Lung (tissue), 12 donors: ENCODE data around the gene SLC35D3. TPM values are rescaled to one million over a fixed set of nuclear protein-coding genes. Genes with fewer than 3 reads are reported as not detected.
"Not testable (repeated sequence)": the region's sequence is repeated elsewhere in the genome, so short reads cannot be mapped to it uniquely, and the experiment has no call there.

Source experiments
- ATAC-seq: fragments of 200-7000 bp; cut with Tn5 transposase; one replicate; pipeline ENCODE4 v1.9.1; 2020; ENCODE audit warnings: moderate number of reproducible peaks; ENCODE audit not compliant: insufficient read depth, low FRiP score
- DNase-seq, 3 donors: peaks; one replicate each; pipeline ENCODE4 v3.0.0-alpha.2; 2013 to 2017
- H3K27ac ChIP-seq, 2 donors: one replicate each; pipeline ENCODE4 v1.5.1; 2013; ENCODE audit warnings: mild to moderate bottlenecking in 2 of 2, moderate library complexity in 2 of 2, control low read depth in 1 of 2, inconsistent platforms in 1 of 2, low read depth in 1 of 2, low read length in 1 of 2
- H3K27me3 ChIP-seq, 3 donors: one replicate each; pipeline ENCODE4 v1.5.1; 2013; ENCODE audit warnings: low read length in 2 of 3; ENCODE audit not compliant: control insufficient read depth in 3 of 3, insufficient read depth in 3 of 3
- H3K36me3 ChIP-seq, 4 donors: one replicate each; pipeline ENCODE4 v1.5.1; 2013; ENCODE audit warnings: low read length in 4 of 4, mild to moderate bottlenecking in 1 of 4, moderate library complexity in 1 of 4; ENCODE audit not compliant: control insufficient read depth in 4 of 4, insufficient read depth in 4 of 4
- H3K4me1 ChIP-seq, 5 donors: one replicate each; pipeline ENCODE4 v1.5.1; 2013; ENCODE audit warnings: low read length in 5 of 5, mild to moderate bottlenecking in 2 of 5, moderate library complexity in 1 of 5; ENCODE audit not compliant: control insufficient read depth in 5 of 5, insufficient read depth in 5 of 5
- H3K4me3 ChIP-seq: one replicate; pipeline ENCODE4 v1.5.1; 2013; ENCODE audit warnings: mild to moderate bottlenecking, control low read depth, moderate library complexity
- H3K9ac ChIP-seq, 2 donors: one replicate each; pipeline ENCODE4 v1.5.1; 2013; ENCODE audit warnings: low read length in 2 of 2, control low read depth in 1 of 2; ENCODE audit not compliant: insufficient read depth in 1 of 2
- H3K9me3 ChIP-seq, 4 donors: one replicate each; pipeline ENCODE4 v1.5.1; 2013; ENCODE audit warnings: low read length in 3 of 4, mild to moderate bottlenecking in 1 of 4, moderate library complexity in 1 of 4; ENCODE audit not compliant: control insufficient read depth in 4 of 4, insufficient read depth in 3 of 4
- WGBS, 2 donors: extraction: QIAGEN DNeasy Blood & Tissue Kit; methylation state at CpG; one replicate each; pipeline ENCODE4 v1.1.7; 2013; 5-methylcytosine and 5-hydroxymethylcytosine counted together
- polyA plus RNA-seq, 2 donors: library from polyadenylated mRNA; stranded (reverse); fragments of 200-250 nt; gene quantifications; one replicate each; pipeline ENCODE4 v1.2.1, GENCODE V29; 2013
- total RNA-seq, 2 donors: library from RNA; depleted of rRNA in 1 of 2; stranded (reverse); fragments of >200 nt in 1 of 2; gene quantifications; one replicate each; pipeline ENCODE4 v1.2.1, GENCODE V29; 2014 to 2021
- TF ChIP-seq, protein P1 (sequence below): IDR thresholded peaks from 2 replicates; pipeline ENCODE4 v1.5.1; 2012; ENCODE audit warnings: mild to moderate bottlenecking; ENCODE audit errors: control extremely low read depth, extremely low read depth
- donor health status: control.
- donor health status: control.
- donor health status: Bipolar disorder and iron deficiency.
- donor health status: healthy.
- donor health status: DM: yes; HTN: yes; CAD: no.

SLC35D3 gene
- total and polyA plus RNA-seq, 4 donors: 0.03 to 0.54 (median 0.09) TPM; not detected in 1

DNA sequence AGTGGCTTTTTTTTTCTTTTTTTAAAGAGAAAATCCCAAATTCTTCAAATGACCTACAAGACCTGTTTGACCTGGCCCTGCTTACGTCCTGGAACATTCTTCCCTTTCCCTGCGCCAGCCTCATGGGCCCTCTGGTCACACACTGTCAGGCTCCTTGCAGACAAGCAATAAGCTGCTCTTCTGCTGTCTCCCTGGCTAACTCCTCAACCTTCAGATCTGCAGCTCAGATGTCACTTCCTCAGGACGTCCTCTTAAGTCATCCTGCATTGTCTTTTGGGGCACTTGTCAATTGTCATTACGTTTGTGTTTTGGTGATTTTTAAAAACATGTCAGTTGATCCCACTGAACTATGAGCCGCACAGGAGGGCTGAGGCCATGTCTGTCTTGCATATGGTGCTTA lies 28.9 kb upstream of the SLC35D3 start:
- no peak overlapping the region for H3K27ac ChIP-seq
- DNase-seq: no peak

GRCh38 chr6:136895901-136896300 lies 26.2 kb upstream of the SLC35D3 start:
- H3K27me3 ChIP-seq: no peaks in the 10 kb centered on the region
- no peak for DNase-seq
- 89% methylated on average over 3 of the region's 3 CpGs for WGBS, 2 donors
- no peak overlapping the region for H3K4me3 ChIP-seq
- TF ChIP-seq, protein P1, sequence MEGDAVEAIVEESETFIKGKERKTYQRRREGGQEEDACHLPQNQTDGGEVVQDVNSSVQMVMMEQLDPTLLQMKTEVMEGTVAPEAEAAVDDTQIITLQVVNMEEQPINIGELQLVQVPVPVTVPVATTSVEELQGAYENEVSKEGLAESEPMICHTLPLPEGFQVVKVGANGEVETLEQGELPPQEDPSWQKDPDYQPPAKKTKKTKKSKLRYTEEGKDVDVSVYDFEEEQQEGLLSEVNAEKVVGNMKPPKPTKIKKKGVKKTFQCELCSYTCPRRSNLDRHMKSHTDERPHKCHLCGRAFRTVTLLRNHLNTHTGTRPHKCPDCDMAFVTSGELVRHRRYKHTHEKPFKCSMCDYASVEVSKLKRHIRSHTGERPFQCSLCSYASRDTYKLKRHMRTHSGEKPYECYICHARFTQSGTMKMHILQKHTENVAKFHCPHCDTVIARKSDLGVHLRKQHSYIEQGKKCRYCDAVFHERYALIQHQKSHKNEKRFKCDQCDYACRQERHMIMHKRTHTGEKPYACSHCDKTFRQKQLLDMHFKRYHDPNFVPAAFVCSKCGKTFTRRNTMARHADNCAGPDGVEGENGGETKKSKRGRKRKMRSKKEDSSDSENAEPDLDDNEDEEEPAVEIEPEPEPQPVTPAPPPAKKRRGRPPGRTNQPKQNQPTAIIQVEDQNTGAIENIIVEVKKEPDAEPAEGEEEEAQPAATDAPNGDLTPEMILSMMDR: no peak
- H3K9me3 ChIP-seq: peaks cover 0 to 2% (median 0%) of the 10 kb centered on the region in 4 donors
- peaks cover 0 to 1% (median under 1%) of the 10 kb centered on the region in 5 donors for H3K4me1 ChIP-seq
- H3K9ac ChIP-seq: no peak overlapping the region
- ATAC-seq: no peak
- peaks cover 0 to 8% (median 3%) of the 10 kb centered on the region in 4 donors for H3K36me3 ChIP-seq
- H3K27ac ChIP-seq: no peak overlapping the region

More for the DNA sequence above, 28.9 kb upstream of the SLC35D3 start:
- no peak for ATAC-seq
- H3K27me3 ChIP-seq: no peaks in the 10 kb centered on the region
- H3K4me1 ChIP-seq: peaks cover 0 to 28% (median 13%) of the 10 kb centered on the region in 5 donors
- peaks cover 0 to 2% (median 0%) of the 10 kb centered on the region in 4 donors for H3K9me3 ChIP-seq
- 62 to 72% methylated on average over 5 of the region's 5 CpGs for WGBS, 2 donors
- H3K4me3 ChIP-seq: no peak overlapping the region
- TF ChIP-seq, protein P1: no peak
- H3K36me3 ChIP-seq: no peaks in the 10 kb centered on the region
- H3K9ac ChIP-seq: no peak overlapping the region

GRCh38 chr6:136897071-136897470 lies 25.0 kb upstream of the SLC35D3 start:
- H3K27me3 ChIP-seq: no peaks in the 10 kb centered on the region
- no peak overlapping the region for H3K27ac ChIP-seq
- peaks cover 0 to 1% (median 0%) of the 10 kb centered on the region in 5 donors for H3K4me1 ChIP-seq
- peaks cover 0 to 2% (median 0%) of the 10 kb centered on the region in 4 donors for H3K9me3 ChIP-seq
- DNase-seq: no peak
- 50 to 100% methylated on average over 1 of the region's 1 CpG for WGBS, 2 donors
- TF ChIP-seq, protein P1: no peak
- no peak overlapping the region for H3K9ac ChIP-seq
- H3K4me3 ChIP-seq: no peak overlapping the region
- peaks cover 0 to 8% (median 3%) of the 10 kb centered on the region in 4 donors for H3K36me3 ChIP-seq
- ATAC-seq: no peak

- H3K27ac ChIP-seq: no peak overlapping the region
- 80% methylated on average over 5 of the region's 5 CpGs for WGBS, 2 donors
- H3K9me3 ChIP-seq: no peaks in the 10 kb centered on the region
- TF ChIP-seq, protein P1: no peak
- DNase-seq: no peak
- H3K27me3 ChIP-seq: no peaks in the 10 kb centered on the region
- no peak overlapping the region for H3K9ac ChIP-seq
- no peak for ATAC-seq
- H3K4me3 ChIP-seq: no peak overlapping the region
- H3K36me3 ChIP-seq: peaks cover 6 to 18% (median 7%) of the 10 kb centered on the region in 4 donors
- H3K4me1 ChIP-seq: no peaks in the 10 kb centered on the region
Observed at GRCh38 chr6:136901212-136901784, 20.8 kb upstream of the SLC35D3 start.

DNA sequence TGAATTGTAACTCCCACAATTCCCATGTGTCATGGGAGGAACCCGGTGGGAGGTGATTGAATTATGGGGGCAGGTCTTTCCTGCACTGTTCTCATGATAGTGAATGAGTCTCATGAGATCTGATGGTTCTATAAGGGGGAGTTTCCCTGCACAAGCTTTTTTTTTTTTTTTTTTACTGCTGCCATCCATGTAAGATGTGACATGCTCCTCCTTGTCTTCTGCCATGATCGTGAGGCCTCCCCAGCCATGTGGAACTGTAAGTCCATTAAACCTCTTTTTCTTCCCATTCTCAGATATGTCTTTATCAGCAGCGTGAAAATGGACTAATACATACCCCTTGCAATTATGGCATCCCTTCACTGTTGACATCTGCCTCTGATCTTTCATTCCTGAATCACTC lies 17.6 kb upstream of the SLC35D3 start:
- not testable (repeated sequence) for H3K9ac ChIP-seq, H3K4me1 ChIP-seq, H3K27me3 ChIP-seq, H3K4me3 ChIP-seq, H3K27ac ChIP-seq, ATAC-seq, H3K9me3 ChIP-seq, DNase-seq
- H3K36me3 ChIP-seq: peaks cover 3 to 16% (median 7%) of the 10 kb centered on the region in 4 donors
- WGBS, 2 donors: 95% methylated on average over 3 of the region's 3 CpGs
